Fibroblast of mammary gland (primary cell): ENCODE measurements around the gene CLCN5.

Experiments
- DNase-seq: peaks from one replicate; pipeline ENCODE4 v3.0.0-alpha.2; 2010; ENCODE audit warnings: low read depth
- H3K4me3 ChIP-seq: 2 replicates; pipeline ENCODE4 v1.5.1; 2011; ENCODE audit warnings: low read depth, mild to moderate bottlenecking, low read length, moderate library complexity; ENCODE audit not compliant: control insufficient read depth
- TF ChIP-seq, protein P1 (sequence below): conservative IDR thresholded peaks from 2 replicates; pipeline ENCODE4 v1.5.1; 2011; ENCODE audit warnings: low read depth, low read length, inconsistent platforms; ENCODE audit not compliant: control insufficient read depth, insufficient read depth

Gene CLCN5

DNA sequence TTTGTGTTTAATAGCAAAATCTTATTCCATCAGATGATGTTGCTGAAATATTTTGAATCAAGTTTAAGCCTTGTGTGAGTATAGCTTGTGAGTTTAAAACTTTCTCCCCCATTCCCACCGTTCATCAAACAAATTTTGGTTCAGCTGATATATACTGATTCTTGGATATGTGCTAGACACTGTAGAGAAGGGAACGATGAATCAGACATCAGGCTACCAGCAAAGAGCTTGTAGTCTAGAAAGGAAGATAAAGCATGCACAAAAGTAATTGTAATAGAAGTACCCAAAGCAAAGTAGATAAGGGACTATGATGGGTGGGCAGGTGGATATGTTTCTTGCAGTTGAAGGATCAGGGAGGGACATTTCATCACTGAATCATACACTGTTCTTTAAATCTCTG, 146.5 kb downstream of the CLCN5 start:
- no peak for DNase-seq
- no peak overlapping the region for H3K4me3 ChIP-seq
- TF ChIP-seq, protein P1, sequence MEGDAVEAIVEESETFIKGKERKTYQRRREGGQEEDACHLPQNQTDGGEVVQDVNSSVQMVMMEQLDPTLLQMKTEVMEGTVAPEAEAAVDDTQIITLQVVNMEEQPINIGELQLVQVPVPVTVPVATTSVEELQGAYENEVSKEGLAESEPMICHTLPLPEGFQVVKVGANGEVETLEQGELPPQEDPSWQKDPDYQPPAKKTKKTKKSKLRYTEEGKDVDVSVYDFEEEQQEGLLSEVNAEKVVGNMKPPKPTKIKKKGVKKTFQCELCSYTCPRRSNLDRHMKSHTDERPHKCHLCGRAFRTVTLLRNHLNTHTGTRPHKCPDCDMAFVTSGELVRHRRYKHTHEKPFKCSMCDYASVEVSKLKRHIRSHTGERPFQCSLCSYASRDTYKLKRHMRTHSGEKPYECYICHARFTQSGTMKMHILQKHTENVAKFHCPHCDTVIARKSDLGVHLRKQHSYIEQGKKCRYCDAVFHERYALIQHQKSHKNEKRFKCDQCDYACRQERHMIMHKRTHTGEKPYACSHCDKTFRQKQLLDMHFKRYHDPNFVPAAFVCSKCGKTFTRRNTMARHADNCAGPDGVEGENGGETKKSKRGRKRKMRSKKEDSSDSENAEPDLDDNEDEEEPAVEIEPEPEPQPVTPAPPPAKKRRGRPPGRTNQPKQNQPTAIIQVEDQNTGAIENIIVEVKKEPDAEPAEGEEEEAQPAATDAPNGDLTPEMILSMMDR = no peak

DNA sequence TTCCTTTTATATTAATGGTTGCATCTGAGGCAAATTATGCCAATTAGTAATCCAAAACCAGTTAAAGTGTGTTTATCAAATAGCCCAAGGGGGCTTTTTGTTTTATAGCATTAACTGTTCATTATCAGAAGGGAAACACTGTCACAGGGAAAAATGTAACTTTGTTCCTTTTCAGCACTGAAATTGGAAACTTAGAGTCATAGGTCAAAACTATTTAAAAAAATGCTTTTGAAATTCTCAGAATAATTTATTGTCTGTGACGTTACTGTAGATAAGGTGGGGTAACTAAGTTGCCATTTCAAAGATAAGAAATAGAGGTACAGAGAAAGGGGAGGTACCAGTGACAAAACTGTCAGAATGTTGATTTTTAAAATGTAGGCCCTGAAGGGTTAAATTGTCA, 149.1 kb downstream of the CLCN5 start:
- H3K4me3 ChIP-seq = no peak overlapping the region
- DNase-seq = no peak
- TF ChIP-seq, protein P1 = no peak

GRCh38 chrX:50072110-50072509, 149.7 kb downstream of the CLCN5 start:
- TF ChIP-seq, protein P1 = no peak
- DNase-seq = no peak
- no peak overlapping the region for H3K4me3 ChIP-seq

- no peak overlapping the region for H3K4me3 ChIP-seq
- DNase-seq = no peak
- TF ChIP-seq, protein P1 = no peak
Measured at GRCh38 chrX:50073601-50074000, 151.2 kb downstream of the CLCN5 start.

DNA sequence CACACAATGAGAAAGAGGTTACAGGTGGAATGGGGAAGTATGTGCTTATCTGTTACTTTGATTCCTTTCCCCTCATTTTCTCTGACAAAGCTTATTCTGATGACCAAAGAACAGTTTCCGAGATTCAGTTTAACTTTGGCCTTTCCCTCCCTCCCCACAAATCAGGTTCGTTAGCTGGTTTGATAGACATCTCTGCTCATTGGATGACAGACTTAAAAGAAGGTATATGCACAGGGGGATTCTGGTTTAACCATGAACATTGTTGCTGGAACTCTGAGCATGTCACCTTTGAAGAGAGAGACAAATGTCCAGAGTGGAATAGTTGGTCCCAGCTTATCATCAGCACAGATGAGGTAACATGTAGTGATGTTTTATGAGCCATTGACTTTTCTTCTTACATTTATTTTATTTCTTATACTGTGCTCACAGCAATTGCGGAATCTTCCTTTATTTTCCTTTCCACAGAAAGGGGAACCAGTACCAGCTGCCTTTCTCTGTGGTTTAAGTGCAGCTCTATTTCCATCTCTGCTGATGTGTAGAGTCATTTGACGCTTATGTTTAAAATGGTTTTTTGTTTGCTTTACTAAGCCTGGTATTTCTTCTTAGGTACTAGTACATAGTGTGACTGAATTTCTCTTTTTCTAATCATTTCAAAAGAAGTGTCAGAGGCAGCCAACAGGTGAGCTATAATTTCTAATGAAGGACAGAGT, 153.4 kb downstream of the CLCN5 start:
- TF ChIP-seq, protein P1 = no peak

GRCh38 chrX:50081282-50081889, 159.0 kb downstream of the CLCN5 start:
- peak; percentile 13 for DNase-seq
- TF ChIP-seq, protein P1 = peak; percentile 12
- H3K4me3 ChIP-seq = no peak overlapping the region

More for the DNA sequence above, 153.4 kb downstream of the CLCN5 start:
- DNase-seq = no peak
- H3K4me3 ChIP-seq = no peak overlapping the region
